ENCODE data around the gene CDH23. TPM values are rescaled to one million over a fixed set of nuclear protein-coding genes. Genes with fewer than 3 reads are reported as not detected.

Gene CDH23
- total RNA-seq, 1 donor: 0.36 TPM

- DNase-seq (ENCODE audit: insufficient read length, low spot score, missing footprints): no peak
- Histone ChIP-seq H3K9me3 (ENCODE audit: low read depth, low read length) (no peaks in the 10 kb centered on the region), H3K36me3 (ENCODE audit: insufficient read depth, low read length) (no peaks in the 10 kb centered on the region), H3K79me2 (ENCODE audit: insufficient read depth, low read length) (no peaks in the 10 kb centered on the region), H3K4me3 (ENCODE audit: insufficient read depth, low read length) (no peak overlapping the region), H2AFZ (ENCODE audit: low read length) (no peak overlapping the region), H3K4me2 (ENCODE audit: insufficient read depth, low read length) (no peak overlapping the region), H4K20me1 (ENCODE audit: insufficient read depth, low read length) (no peaks in the 10 kb centered on the region), H3K4me1 (ENCODE audit: insufficient read depth, low read length) (peaks cover 22% of the 10 kb centered on the region), H3K27ac (ENCODE audit: low read depth, low read length) (no peak overlapping the region), H3K27me3 (ENCODE audit: insufficient read depth, low read length) (no peaks in the 10 kb centered on the region)
- no peak for TF ChIP-seq CTCF (IDR thresholded peaks at IDR 0.05; ENCODE audit: extremely low read depth, low read depth, low read length)
Measured at GRCh38 chr10:71717551-71717951, 320.8 kb downstream of the CDH23 start.

- DNase-seq (ENCODE audit: insufficient read length, low spot score, missing footprints): no peak
- Histone ChIP-seq H3K27me3 (ENCODE audit: insufficient read depth, low read length) (no peaks in the 10 kb centered on the region), H3K27ac (ENCODE audit: low read depth, low read length) (no peak overlapping the region), H3K4me2 (ENCODE audit: insufficient read depth, low read length) (no peak overlapping the region), H4K20me1 (ENCODE audit: insufficient read depth, low read length) (no peaks in the 10 kb centered on the region), H3K9me3 (ENCODE audit: low read depth, low read length) (no peaks in the 10 kb centered on the region), H2AFZ (ENCODE audit: low read length) (no peak overlapping the region), H3K36me3 (ENCODE audit: insufficient read depth, low read length) (no peaks in the 10 kb centered on the region), H3K79me2 (ENCODE audit: insufficient read depth, low read length) (no peaks in the 10 kb centered on the region), H3K4me1 (ENCODE audit: insufficient read depth, low read length) (peaks cover 17% of the 10 kb centered on the region), H3K4me3 (ENCODE audit: insufficient read depth, low read length) (no peak overlapping the region)
- TF ChIP-seq CTCF (IDR thresholded peaks at IDR 0.05; ENCODE audit: extremely low read depth, low read depth, low read length): no peak
Measured at GRCh38 chr10:71718165-71718698, 321.5 kb downstream of the CDH23 start.

GRCh38 chr10:71719042-71719441 lies 322.3 kb downstream of the CDH23 start:
- no peaks in the 10 kb centered on the region for H3K79me2 ChIP-seq (ENCODE audit: insufficient read depth, low read length)
- no peak overlapping the region for H2AFZ ChIP-seq (ENCODE audit: low read length)
- H3K27me3 ChIP-seq (ENCODE audit: insufficient read depth, low read length): no peaks in the 10 kb centered on the region
- TF ChIP-seq CTCF (IDR thresholded peaks at IDR 0.05; ENCODE audit: extremely low read depth, low read depth, low read length): no peak
- no peaks in the 10 kb centered on the region for H3K36me3 ChIP-seq (ENCODE audit: insufficient read depth, low read length)
- H3K4me2 ChIP-seq (ENCODE audit: insufficient read depth, low read length): no peak overlapping the region
- no peak overlapping the region for H3K27ac ChIP-seq (ENCODE audit: low read depth, low read length)
- H4K20me1 ChIP-seq (ENCODE audit: insufficient read depth, low read length): no peaks in the 10 kb centered on the region
- H3K9me3 ChIP-seq (ENCODE audit: low read depth, low read length): no peaks in the 10 kb centered on the region
- DNase-seq (ENCODE audit: insufficient read length, low spot score, missing footprints): peak; percentile 89
- peaks cover 9% of the 10 kb centered on the region for H3K4me1 ChIP-seq (ENCODE audit: insufficient read depth, low read length)
- H3K4me3 ChIP-seq (ENCODE audit: insufficient read depth, low read length): no peak overlapping the region

GRCh38 chr10:71719464-71720201 lies 322.9 kb downstream of the CDH23 start, which contains the start of gene C10orf105:
Gene C10orf105, minus strand, starts transcription at chr10:71719778. Its CDS starts 3,441 bp downstream, at chr10:71716337.
- Histone ChIP-seq H4K20me1 (ENCODE audit: insufficient read depth, low read length) (no peaks in the 10 kb centered on the region), H3K4me3 (ENCODE audit: insufficient read depth, low read length) (no peak within 1 kb of the TSS), H3K27me3 (ENCODE audit: insufficient read depth, low read length) (no peaks in the 10 kb centered on the region), H2AFZ (ENCODE audit: low read length) (no peak within 1 kb of the TSS), H3K9me3 (ENCODE audit: low read depth, low read length) (no peaks in the 10 kb centered on the region), H3K79me2 (ENCODE audit: insufficient read depth, low read length) (no peaks in the 10 kb centered on the region), H3K4me2 (ENCODE audit: insufficient read depth, low read length) (no peak within 1 kb of the TSS), H3K4me1 (ENCODE audit: insufficient read depth, low read length) (peaks cover 3% of the 10 kb centered on the region), H3K27ac (ENCODE audit: low read depth, low read length) (no peak within 1 kb of the TSS), H3K36me3 (ENCODE audit: insufficient read depth, low read length) (no peaks in the 10 kb centered on the region)
- no peak for TF ChIP-seq CTCF (IDR thresholded peaks at IDR 0.05; ENCODE audit: extremely low read depth, low read depth, low read length)
- no peak for DNase-seq (ENCODE audit: insufficient read length, low spot score, missing footprints)
